ENCODE data around the gene PDE4D. TPM values are rescaled to one million over a fixed set of nuclear protein-coding genes. Genes with fewer than 3 reads are reported as not detected.

PDE4D gene
- total RNA-seq, 2 experiments from 2014 or later, result 164 to 175 TPM

GRCh38 chr5:59616413-59616812 lies 277.1 kb downstream of the PDE4D start:
- intact Hi-C loops (cut with DNase I, micrococcal nuclease), result no loop called here
- Histone ChIP-seq H3K4me1 (ENCODE audit: insufficient read depth, low read length) (no peaks in the 10 kb centered on the region), H3K9me3 (ENCODE audit: control insufficient read depth in 1 of 2, insufficient read depth in 1 of 2, low read length in 2 of 2) (no peaks in the 10 kb centered on the region), H3K4me3 (ENCODE audit: low read length) (no peak overlapping the region), H3K36me3 (ENCODE audit: insufficient read depth, low read length) (no peaks in the 10 kb centered on the region), H3K27me3 (ENCODE audit: control insufficient read depth in 1 of 2, insufficient read depth in 2 of 2, low read length in 2 of 2) (no peaks in the 10 kb centered on the region), H3K27ac (ENCODE audit: low read depth in 1 of 2, low read length in 2 of 2) (no peak overlapping the region)
- ATAC-seq (ENCODE audit: poor library complexity) (no peak), DNase-seq (no peak)
- H3K36me3 Mint-ChIP-seq (ENCODE audit: low read depth), result no peaks in the 10 kb centered on the region
- ChIA-PET POLR2A (no interaction called here), CTCF (no interaction called here)
- no peaks in the 10 kb centered on the region for H3K27me3 Mint-ChIP-seq
- no peaks in the 10 kb centered on the region for H3K4me1 Mint-ChIP-seq (ENCODE audit: low read depth)
- no peak for TF ChIP-seq CTCF (IDR thresholded peaks at IDR 0.05)
- H3K9me3 Mint-ChIP-seq, result no peaks in the 10 kb centered on the region
- H3K4me3 Mint-ChIP-seq, result no peak overlapping the region
- H3K27ac Mint-ChIP-seq, result no peak overlapping the region

GRCh38 chr5:59615272-59615671 lies 278.3 kb downstream of the PDE4D start:
- no peaks in the 10 kb centered on the region for H3K36me3 ChIP-seq (ENCODE audit: insufficient read depth, low read length)
- CTCF ChIA-PET, result interaction anchor here (0.6 kb wide), 1 partner anchor 11 kb away, joined by 3 read pairs; no protein-coding TSS in a partner anchor
- no peak for ATAC-seq (ENCODE audit: poor library complexity)

DNA sequence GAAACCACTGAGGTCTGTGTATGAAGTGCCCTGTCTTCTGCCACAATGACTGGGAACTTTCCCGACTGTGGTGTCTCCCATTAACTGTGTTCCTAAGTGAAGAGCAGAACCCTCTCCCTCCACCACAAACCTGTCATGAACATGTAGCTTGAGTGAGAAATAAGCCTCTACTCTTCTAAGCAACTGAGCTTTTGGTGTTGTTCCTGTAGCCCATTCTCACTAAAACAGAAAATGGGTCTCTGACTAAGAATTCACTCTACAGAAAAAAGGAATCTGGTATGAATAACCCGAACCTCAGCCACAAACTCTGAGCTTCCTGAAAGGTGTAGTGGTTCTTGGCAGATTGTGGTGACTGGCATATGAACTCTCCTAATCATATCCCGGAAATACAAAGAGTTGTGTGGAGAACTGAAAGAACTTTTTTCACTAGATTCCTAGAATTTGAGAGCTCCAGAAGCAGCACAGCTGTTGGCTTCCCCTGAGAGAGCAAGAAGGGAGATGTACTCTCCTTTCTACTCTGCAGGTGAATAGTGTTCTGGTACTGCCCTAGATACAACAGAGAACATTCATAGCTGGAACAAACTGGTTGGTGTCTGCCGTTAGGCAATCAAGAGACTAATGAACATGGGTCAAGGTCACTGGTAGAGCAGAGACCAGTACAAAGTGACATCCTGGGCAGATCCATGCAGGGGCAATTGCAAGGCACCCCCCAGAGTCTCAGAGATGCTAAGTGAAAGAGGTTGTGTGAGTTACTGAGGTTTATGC lies 283.8 kb downstream of the PDE4D start:
- H3K4me1 ChIP-seq (ENCODE audit: insufficient read depth, low read length), result no peaks in the 10 kb centered on the region
- H3K4me1 Mint-ChIP-seq (ENCODE audit: low read depth), result no peaks in the 10 kb centered on the region
- H3K4me3 ChIP-seq (ENCODE audit: low read length), result no peak overlapping the region
- H3K9me3 ChIP-seq (ENCODE audit: control insufficient read depth in 1 of 2, insufficient read depth in 1 of 2, low read length in 2 of 2), result no peaks in the 10 kb centered on the region
- H3K4me3 Mint-ChIP-seq, result no peak overlapping the region
- peaks cover 16% of the 10 kb centered on the region for H3K27me3 Mint-ChIP-seq
- DNase-seq, result no peak
- intact Hi-C loops (cut with DNase I, micrococcal nuclease), result no loop called here
- H3K27me3 ChIP-seq (ENCODE audit: control insufficient read depth in 1 of 2, insufficient read depth in 2 of 2, low read length in 2 of 2), result no peaks in the 10 kb centered on the region
- no peak for TF ChIP-seq CTCF (IDR thresholded peaks at IDR 0.05)
- no peak overlapping the region for H3K27ac ChIP-seq (ENCODE audit: low read depth in 1 of 2, low read length in 2 of 2)
- H3K36me3 Mint-ChIP-seq (ENCODE audit: low read depth), result no peaks in the 10 kb centered on the region
- POLR2A ChIA-PET, result no interaction called here
- CTCF ChIA-PET, result no interaction called here
- no peaks in the 10 kb centered on the region for H3K36me3 ChIP-seq (ENCODE audit: insufficient read depth, low read length)
- ATAC-seq (ENCODE audit: poor library complexity), result no peak
- H3K9me3 Mint-ChIP-seq, result no peaks in the 10 kb centered on the region
- no peak overlapping the region for H3K27ac Mint-ChIP-seq

More at GRCh38 chr5:59615272-59615671, 278.3 kb downstream of the PDE4D start:
- no peak for DNase-seq
- no peaks in the 10 kb centered on the region for H3K4me1 ChIP-seq (ENCODE audit: insufficient read depth, low read length)
- no peak overlapping the region for H3K27ac ChIP-seq (ENCODE audit: low read depth in 1 of 2, low read length in 2 of 2)
- H3K9me3 ChIP-seq (ENCODE audit: control insufficient read depth in 1 of 2, insufficient read depth in 1 of 2, low read length in 2 of 2), result no peaks in the 10 kb centered on the region
- H3K9me3 Mint-ChIP-seq, result no peaks in the 10 kb centered on the region
- no peaks in the 10 kb centered on the region for H3K27me3 Mint-ChIP-seq
- TF ChIP-seq CTCF (IDR thresholded peaks at IDR 0.05), result no peak
- H3K4me3 ChIP-seq (ENCODE audit: low read length), result no peak overlapping the region
- no peak overlapping the region for H3K27ac Mint-ChIP-seq
- POLR2A ChIA-PET, result no interaction called here
- intact Hi-C loops (cut with DNase I, micrococcal nuclease), result no loop called here
- no peak overlapping the region for H3K4me3 Mint-ChIP-seq
- no peaks in the 10 kb centered on the region for H3K36me3 Mint-ChIP-seq (ENCODE audit: low read depth)
- H3K27me3 ChIP-seq (ENCODE audit: control insufficient read depth in 1 of 2, insufficient read depth in 2 of 2, low read length in 2 of 2), result no peaks in the 10 kb centered on the region
- H3K4me1 Mint-ChIP-seq (ENCODE audit: low read depth), result no peaks in the 10 kb centered on the region
